Measurements from ENCODE around the gene DIP2C. TPM values are rescaled to one million over a fixed set of nuclear protein-coding genes. Genes with fewer than 3 reads are reported as not detected.
"Not testable (repeated sequence)": the region's sequence is repeated elsewhere in the genome, so short reads cannot be mapped to it uniquely, and the experiment has no call there.

DIP2C gene
- total RNA-seq, 1 donor from 2014 or later, result 0.53 TPM

GRCh38 chr10:429696-430095, 259.8 kb downstream of the DIP2C start:
- no peak for DNase-seq (ENCODE audit: low read depth)

GRCh38 chr10:427761-428519, 261.5 kb downstream of the DIP2C start:
- no peak for TF ChIP-seq CTCF (IDR thresholded peaks at IDR 0.05; ENCODE audit: insufficient read depth, low read length, severe bottlenecking)
- FAIRE-seq, result no peak
- Histone ChIP-seq H3K36me3 (ENCODE audit: control insufficient read depth, insufficient read depth, low read length) (no peaks in the 10 kb centered on the region), H3K27me3 (ENCODE audit: control insufficient read depth, insufficient read depth, low read length) (no peaks in the 10 kb centered on the region), H3K4me3 (ENCODE audit: low read depth, low read length) (no peak overlapping the region)
- peak; percentile 29 for DNase-seq (ENCODE audit: low read depth)

More at GRCh38 chr10:429696-430095, 259.8 kb downstream of the DIP2C start:
- H3K4me3 ChIP-seq (ENCODE audit: low read depth, low read length), result no peak overlapping the region
- no peaks in the 10 kb centered on the region for H3K27me3 ChIP-seq (ENCODE audit: control insufficient read depth, insufficient read depth, low read length)
- no peak for TF ChIP-seq CTCF (IDR thresholded peaks at IDR 0.05; ENCODE audit: insufficient read depth, low read length, severe bottlenecking)
- no peak for FAIRE-seq
- no peaks in the 10 kb centered on the region for H3K36me3 ChIP-seq (ENCODE audit: control insufficient read depth, insufficient read depth, low read length)

GRCh38 chr10:425365-425764, 264.1 kb downstream of the DIP2C start:
- not testable (repeated sequence) for H3K27me3 ChIP-seq (ENCODE audit: control insufficient read depth, insufficient read depth, low read length); H3K36me3 ChIP-seq (ENCODE audit: control insufficient read depth, insufficient read depth, low read length); H3K4me3 ChIP-seq (ENCODE audit: low read depth, low read length)
- DNase-seq (ENCODE audit: low read depth), result peak; percentile 40
- FAIRE-seq, result peak; percentile 91

GRCh38 chr10:424724-425123, 264.7 kb downstream of the DIP2C start:
- not testable (repeated sequence) for H3K36me3 ChIP-seq (ENCODE audit: control insufficient read depth, insufficient read depth, low read length); DNase-seq (ENCODE audit: low read depth); H3K27me3 ChIP-seq (ENCODE audit: control insufficient read depth, insufficient read depth, low read length); FAIRE-seq; H3K4me3 ChIP-seq (ENCODE audit: low read depth, low read length)

GRCh38 chr10:423178-423577, 266.3 kb downstream of the DIP2C start:
- Histone ChIP-seq H3K36me3 (ENCODE audit: control insufficient read depth, insufficient read depth, low read length) (no peaks in the 10 kb centered on the region), H3K27me3 (ENCODE audit: control insufficient read depth, insufficient read depth, low read length) (no peaks in the 10 kb centered on the region), H3K4me3 (ENCODE audit: low read depth, low read length) (no peak overlapping the region)
- DNase-seq (ENCODE audit: low read depth) (no peak), FAIRE-seq (no peak)
- no peak for TF ChIP-seq CTCF (IDR thresholded peaks at IDR 0.05; ENCODE audit: insufficient read depth, low read length, severe bottlenecking)

GRCh38 chr10:422675-423074, 266.8 kb downstream of the DIP2C start:
- no peak for TF ChIP-seq CTCF (IDR thresholded peaks at IDR 0.05; ENCODE audit: insufficient read depth, low read length, severe bottlenecking)
- FAIRE-seq, result no peak
- DNase-seq (ENCODE audit: low read depth), result no peak
- Histone ChIP-seq H3K4me3 (ENCODE audit: low read depth, low read length) (no peak overlapping the region), H3K36me3 (ENCODE audit: control insufficient read depth, insufficient read depth, low read length) (no peaks in the 10 kb centered on the region), H3K27me3 (ENCODE audit: control insufficient read depth, insufficient read depth, low read length) (no peaks in the 10 kb centered on the region)

- no peak for FAIRE-seq
- Histone ChIP-seq H3K36me3 (ENCODE audit: control insufficient read depth, insufficient read depth, low read length) (no peaks in the 10 kb centered on the region), H3K4me3 (ENCODE audit: low read depth, low read length) (no peak overlapping the region), H3K27me3 (ENCODE audit: control insufficient read depth, insufficient read depth, low read length) (no peaks in the 10 kb centered on the region)
- TF ChIP-seq CTCF (IDR thresholded peaks at IDR 0.05; ENCODE audit: insufficient read depth, low read length, severe bottlenecking), result no peak
- no peak for DNase-seq (ENCODE audit: low read depth)
Measured at GRCh38 chr10:422241-422640, 267.2 kb downstream of the DIP2C start.

All from bronchial epithelial cell (primary cell).